ENCODE measurements around the gene COQ9. TPM values are rescaled to one million over a fixed set of nuclear protein-coding genes. Genes with fewer than 3 reads are reported as not detected.

Gene COQ9
- total RNA-seq, 1 donor from 2014 or later, result 48.3 TPM

- Mint-ChIP-seq H3K36me3 (no peaks in the 10 kb centered on the region), H3K9me3 (no peaks in the 10 kb centered on the region), H3K4me1 (peaks cover 66% of the 10 kb centered on the region), H3K4me3 (no peak overlapping the region), H3K27ac (no peak overlapping the region), H3K27me3 (ENCODE audit: low read depth) (no peaks in the 10 kb centered on the region)
- DNase-seq (ENCODE audit: low spot score in 2 of 2, unreplicated experiment in 2 of 2), result no peak
- TF ChIP-seq CTCF (IDR thresholded peaks at IDR 0.05; ENCODE audit: unreplicated experiment), result no peak
Observed at GRCh38 chr16:57504001-57504400, 56.7 kb downstream of the COQ9 start.

DNA sequence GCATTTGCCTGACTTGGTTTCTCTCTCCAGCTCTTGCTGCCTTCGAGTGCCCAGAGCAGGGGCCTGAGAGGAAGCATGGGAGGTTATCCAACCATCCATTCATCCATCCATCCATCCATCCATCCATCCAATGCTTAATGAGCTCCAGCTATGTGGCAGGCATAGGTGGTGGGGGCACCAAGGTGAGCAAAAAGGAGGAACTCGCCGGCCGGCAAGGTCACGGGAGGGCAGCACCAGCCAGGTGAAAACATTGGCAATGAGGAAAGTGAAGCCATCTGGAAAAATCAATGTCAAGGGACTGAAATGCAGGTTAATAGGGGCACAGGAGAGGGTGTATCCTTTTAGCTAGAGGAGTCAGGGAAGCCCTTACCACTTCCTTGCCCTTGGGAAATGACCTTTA lies 57.2 kb downstream of the COQ9 start:
- Mint-ChIP-seq H3K27ac (no peak overlapping the region), H3K27me3 (ENCODE audit: low read depth) (no peaks in the 10 kb centered on the region), H3K4me3 (no peak overlapping the region), H3K9me3 (no peaks in the 10 kb centered on the region), H3K4me1 (peaks cover 70% of the 10 kb centered on the region), H3K36me3 (no peaks in the 10 kb centered on the region)
- no peak for DNase-seq (ENCODE audit: low spot score in 2 of 2, unreplicated experiment in 2 of 2)
- no peak for TF ChIP-seq CTCF (IDR thresholded peaks at IDR 0.05; ENCODE audit: unreplicated experiment)

DNA sequence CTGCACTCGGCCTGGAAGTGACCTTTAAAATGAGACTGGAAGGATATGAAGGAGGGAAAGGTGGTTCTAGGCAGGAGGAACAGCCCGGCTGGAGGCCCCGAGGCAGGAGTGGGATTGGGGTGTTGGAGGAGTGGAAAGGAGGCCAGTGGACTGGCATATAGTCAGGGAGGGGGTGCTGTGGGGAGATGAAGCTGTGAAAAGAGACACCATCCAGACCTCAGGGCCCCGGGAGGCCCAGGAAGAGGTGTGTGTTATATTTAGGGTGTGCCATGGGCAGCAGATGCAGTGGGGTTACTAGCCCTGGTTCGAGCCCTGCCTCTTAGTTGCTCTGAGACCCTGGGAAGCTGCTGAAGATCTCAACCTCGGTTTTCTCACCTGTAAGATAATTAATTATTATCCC lies 57.9 kb downstream of the COQ9 start:
- H3K4me3 Mint-ChIP-seq, result no peak overlapping the region
- no peaks in the 10 kb centered on the region for H3K27me3 Mint-ChIP-seq (ENCODE audit: low read depth)
- H3K4me1 Mint-ChIP-seq, result peaks cover 77% of the 10 kb centered on the region
- no peak for TF ChIP-seq CTCF (IDR thresholded peaks at IDR 0.05; ENCODE audit: unreplicated experiment)
- no peak overlapping the region for H3K27ac Mint-ChIP-seq
- DNase-seq (ENCODE audit: low spot score in 2 of 2, unreplicated experiment in 2 of 2), result no peak
- no peaks in the 10 kb centered on the region for H3K9me3 Mint-ChIP-seq
- H3K36me3 Mint-ChIP-seq, result no peaks in the 10 kb centered on the region

DNA sequence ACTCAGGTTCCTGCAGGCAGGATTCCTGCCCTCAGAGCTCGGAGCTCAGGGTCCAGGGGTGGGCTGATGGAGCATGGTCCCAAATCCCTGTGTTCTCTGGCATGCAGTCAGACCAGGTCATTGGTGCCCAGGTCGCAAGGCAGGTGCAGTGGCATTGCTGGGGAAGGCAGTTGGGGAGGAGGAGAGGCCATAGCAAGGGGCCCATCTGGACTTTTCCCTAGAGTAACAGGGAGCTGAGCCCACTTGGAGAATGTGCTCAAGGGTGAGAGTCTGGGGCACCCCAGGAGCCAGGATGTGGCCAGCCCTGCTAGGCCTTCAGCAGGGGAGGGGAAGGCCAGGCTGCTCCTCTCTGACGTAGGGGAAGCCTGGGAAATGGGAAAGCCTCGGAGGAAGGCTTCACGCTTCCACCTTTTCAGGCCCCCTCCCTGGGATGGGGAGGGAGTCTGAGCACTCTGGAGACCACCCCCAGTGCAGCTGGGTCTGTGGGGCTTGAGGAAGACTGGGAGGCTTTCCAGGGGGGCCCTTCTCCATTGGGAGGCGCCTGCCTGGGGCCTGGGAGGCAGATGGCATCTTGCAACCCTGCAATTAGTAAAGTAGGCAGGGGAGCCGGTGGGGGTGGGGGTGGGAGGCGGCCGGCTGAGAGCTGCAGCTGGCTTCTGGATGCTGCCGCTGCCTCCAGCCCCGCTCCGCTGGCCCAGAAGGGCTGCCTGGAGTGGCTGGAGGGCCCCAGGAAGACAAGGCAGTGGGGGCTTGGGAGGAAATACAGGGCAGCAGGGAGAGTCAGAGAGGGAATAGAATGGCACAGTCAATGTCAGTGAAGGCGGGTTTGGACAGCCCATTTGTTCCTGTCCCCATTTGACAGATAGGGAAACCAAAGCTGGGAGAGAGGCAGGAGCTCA lies 60.1 kb downstream of the COQ9 start:
- Mint-ChIP-seq H3K4me1 (peaks cover 71% of the 10 kb centered on the region), H3K9me3 (no peaks in the 10 kb centered on the region), H3K36me3 (peaks cover 2% of the 10 kb centered on the region), H3K4me3 (no peak overlapping the region), H3K27me3 (ENCODE audit: low read depth) (no peaks in the 10 kb centered on the region), H3K27ac (peak overlapping the region; percentile 83)
- no peak for TF ChIP-seq CTCF (IDR thresholded peaks at IDR 0.05; ENCODE audit: unreplicated experiment)
- DNase-seq (ENCODE audit: low spot score in 2 of 2, unreplicated experiment in 2 of 2), result no peak

DNA sequence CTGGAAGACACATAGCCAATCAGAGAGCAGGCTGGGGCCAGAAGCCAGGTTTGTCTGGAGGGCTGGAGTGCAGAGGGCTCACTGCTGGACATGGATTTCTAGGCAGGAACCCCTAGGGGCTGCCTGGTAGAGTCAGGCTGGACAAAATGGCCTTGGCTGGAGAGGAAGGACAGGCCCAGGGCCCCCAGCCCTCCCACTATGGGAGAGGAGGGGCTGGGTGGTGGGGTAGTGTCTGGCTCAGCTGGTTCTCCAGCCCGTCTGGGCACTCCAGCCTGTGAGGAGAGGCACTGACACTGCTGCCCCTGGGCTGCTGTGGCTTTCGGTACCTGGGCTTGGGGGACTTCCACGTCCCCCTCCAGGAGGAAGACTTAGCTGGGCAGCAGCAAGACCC lies 60.8 kb downstream of the COQ9 start:
- H3K4me1 Mint-ChIP-seq, result peaks cover 68% of the 10 kb centered on the region
- peak overlapping the region; percentile 78 for H3K27ac Mint-ChIP-seq
- no peak for DNase-seq (ENCODE audit: low spot score in 2 of 2, unreplicated experiment in 2 of 2)
- TF ChIP-seq CTCF (IDR thresholded peaks at IDR 0.05; ENCODE audit: unreplicated experiment), result no peak
- peaks cover 2% of the 10 kb centered on the region for H3K36me3 Mint-ChIP-seq
- no peaks in the 10 kb centered on the region for H3K9me3 Mint-ChIP-seq
- H3K4me3 Mint-ChIP-seq, result no peak overlapping the region
- H3K27me3 Mint-ChIP-seq (ENCODE audit: low read depth), result no peaks in the 10 kb centered on the region

Data from mesothelial cell of epicardium (in vitro differentiated cells).